HG03558 (cell line): ENCODE data around the gene CEP78.

Experiments
- ATAC-seq: cut with Tn5 transposase; IDR thresholded peaks from one replicate; pipeline ENCODE4 v1.9.1; 2021; ENCODE audit warnings: moderate number of reproducible peaks; ENCODE audit not compliant: unreplicated experiment; ENCODE audit errors: extremely low read depth

Gene CEP78

GRCh38 chr9:78303377-78304062 is 67.6 kb downstream of the CEP78 start:
- no peak for ATAC-seq

- no peak for ATAC-seq
Measured at GRCh38 chr9:78304357-78304756, 68.5 kb downstream of the CEP78 start.

GRCh38 chr9:78306222-78307076 is 70.6 kb downstream of the CEP78 start:
- ATAC-seq: no peak

- no peak for ATAC-seq
Measured at GRCh38 chr9:78307360-78307759, 71.5 kb downstream of the CEP78 start.

GRCh38 chr9:78309066-78309465 is 73.2 kb downstream of the CEP78 start:
- ATAC-seq: no peak

- no peak for ATAC-seq
Measured at GRCh38 chr9:78311075-78311474, 75.2 kb downstream of the CEP78 start.

- ATAC-seq: no peak
Measured at GRCh38 chr9:78311886-78312524, 76.1 kb downstream of the CEP78 start.

GRCh38 chr9:78314550-78314949 is 78.7 kb downstream of the CEP78 start:
- ATAC-seq: no peak

- no peak for ATAC-seq
Measured at GRCh38 chr9:78314953-78315870, 79.3 kb downstream of the CEP78 start.

GRCh38 chr9:78316166-78316892 is 80.5 kb downstream of the CEP78 start:
- no peak for ATAC-seq

GRCh38 chr9:78319197-78320029 is 83.5 kb downstream of the CEP78 start:
- ATAC-seq: no peak

GRCh38 chr9:78320030-78320693 is 84.3 kb downstream of the CEP78 start:
- ATAC-seq: no peak

- ATAC-seq: no peak
Measured at GRCh38 chr9:78320875-78321496, 85.1 kb downstream of the CEP78 start.

GRCh38 chr9:78321505-78321904 is 85.6 kb downstream of the CEP78 start:
- ATAC-seq: no peak

- ATAC-seq: no peak
Measured at GRCh38 chr9:78324068-78324650, 88.3 kb downstream of the CEP78 start.

- no peak for ATAC-seq
Measured at GRCh38 chr9:78324682-78325081, 88.8 kb downstream of the CEP78 start.

- ATAC-seq: no peak
Measured at GRCh38 chr9:78325343-78325742, 89.5 kb downstream of the CEP78 start.
